T-cell (primary cell): ENCODE data around the gene IL1RAP. TPM values are rescaled to one million over a fixed set of nuclear protein-coding genes. Genes with fewer than 3 reads are reported as not detected.

Source experiments
- ATAC-seq, 4 experiments: fragments of 200-7000 bp in 3 of 4; fragments of 150-1000 bp in 1 of 4; cut with Tn5 transposase; replicated peaks in 1 of 4; 1 replicate in 3 of 4; 2 replicates in 1 of 4; pipeline ENCODE4 v1.10.0; 2021; ENCODE audit warnings: moderate library complexity in 3 of 4, mild to moderate bottlenecking in 2 of 4, moderate number of reproducible peaks in 1 of 4
- CTCF ChIA-PET, 2 donors: fragments of 300-600 bp; sonication (Branson Sonifier 250); formaldehyde crosslinking; loops; one replicate each; lab custom pipeline; 2022; ENCODE audit warnings: antibody characterized with exemption in 2 of 2; lab: Charles Lee
- POLR2A ChIA-PET, 2 donors: fragments of 300-600 bp; sonication (Branson Sonifier 250); formaldehyde crosslinking; loops; one replicate each; lab custom pipeline; 2022; ENCODE audit warnings: antibody characterized with exemption in 2 of 2; lab: Charles Lee
- DNase-seq, 35 experiments: peaks; one replicate each; pipeline versions ENCODE4 v3.0.0 to v3.0.0-alpha.2; 2013 to 2023
- H3K27ac ChIP-seq: one replicate; pipeline ENCODE4 v1.5.1; 2013; ENCODE audit warnings: low read length
- H3K27me3 ChIP-seq, 2 experiments: replicated peaks in 1 of 2; 1 replicate in 1 of 2; 2 replicates in 1 of 2; pipeline versions ENCODE4 v1.6.1 to v1.7.0; 2013; ENCODE audit warnings: low read length in 1 of 2, mixed read lengths in 1 of 2; ENCODE audit not compliant: control insufficient read depth in 2 of 2, insufficient read depth in 2 of 2; ENCODE audit errors: extremely low read depth in 1 of 2
- H3K36me3 ChIP-seq, 2 donors: 1 replicate in 1 of 2; 2 replicates in 1 of 2; pipeline versions ENCODE4 v1.6.1 to v1.7.0; 2013; ENCODE audit warnings: low read length in 1 of 2; ENCODE audit not compliant: control insufficient read depth in 2 of 2, insufficient read depth in 1 of 2; ENCODE audit errors: extremely low read depth in 1 of 2
- H3K4me1 ChIP-seq, 2 experiments: 1 replicate in 1 of 2; 2 replicates in 1 of 2; pipeline versions ENCODE4 v1.6.1 to v1.7.0; 2013; ENCODE audit warnings: low read length in 2 of 2, mixed read lengths in 1 of 2; ENCODE audit not compliant: insufficient read depth in 2 of 2, control insufficient read depth in 1 of 2; ENCODE audit errors: extremely low read depth in 1 of 2
- H3K4me3 ChIP-seq, 2 donors: 1 replicate in 1 of 2; 2 replicates in 1 of 2; pipeline versions ENCODE4 v1.5.1 to v1.7.0; 2013; ENCODE audit warnings: mild to moderate bottlenecking in 2 of 2, low read length in 1 of 2, moderate library complexity in 1 of 2; ENCODE audit not compliant: control insufficient read depth in 1 of 2; ENCODE audit errors: extremely low read depth in 1 of 2
- H3K9me3 ChIP-seq: 2 replicates; pipeline ENCODE4 v1.7.0; 2013
- H3K27ac Mint-ChIP-seq, 2 donors: one replicate each; pipeline ENCODE4 v1.8.0; 2020 to 2021; ENCODE audit warnings: mild to moderate bottlenecking in 2 of 2, mixed read lengths in 2 of 2
- H3K27me3 Mint-ChIP-seq, 2 donors: one replicate each; pipeline ENCODE4 v1.8.0; 2021 to 2022; ENCODE audit warnings: mixed read lengths in 2 of 2
- H3K36me3 Mint-ChIP-seq: one replicate; pipeline ENCODE4 v1.8.0; 2021; ENCODE audit warnings: mixed read lengths
- H3K4me1 Mint-ChIP-seq, 3 donors: one replicate each; pipeline ENCODE4 v1.8.0; 2020 to 2022; ENCODE audit warnings: mixed read lengths in 3 of 3, mild to moderate bottlenecking in 1 of 3
- H3K4me3 Mint-ChIP-seq, 3 donors: one replicate each; pipeline ENCODE4 v1.8.0; 2020 to 2022; ENCODE audit warnings: mild to moderate bottlenecking in 3 of 3, mixed read lengths in 3 of 3, moderate library complexity in 3 of 3
- H3K9me3 Mint-ChIP-seq, 3 donors: one replicate each; pipeline ENCODE4 v1.8.0; 2020 to 2022; ENCODE audit warnings: mixed read lengths in 3 of 3
- WGBS: methylation state at CpG from one replicate; pipeline ENCODE4 v1.1.5; 2013; ENCODE audit warnings: missing lambda C conversion rate; ENCODE audit not compliant: insufficient coverage; 5-methylcytosine and 5-hydroxymethylcytosine counted together
- total RNA-seq, 35 experiments: library from RNA in 6 of 35; stranded (reverse) in 6 of 35; fragments of 120-200 nt in 1 of 35; gene quantifications; one replicate each; pipeline versions ENCODE4 v1.2.1 to v1.2.4 and lab custom pipeline; 2013 to 2026

IL1RAP gene
- total RNA-seq, 5 donors from 2014 or later (not counting 1 experiment from before 2014, with no cell fraction given): 8.6 to 14.5 (median 9.9) TPM

DNA sequence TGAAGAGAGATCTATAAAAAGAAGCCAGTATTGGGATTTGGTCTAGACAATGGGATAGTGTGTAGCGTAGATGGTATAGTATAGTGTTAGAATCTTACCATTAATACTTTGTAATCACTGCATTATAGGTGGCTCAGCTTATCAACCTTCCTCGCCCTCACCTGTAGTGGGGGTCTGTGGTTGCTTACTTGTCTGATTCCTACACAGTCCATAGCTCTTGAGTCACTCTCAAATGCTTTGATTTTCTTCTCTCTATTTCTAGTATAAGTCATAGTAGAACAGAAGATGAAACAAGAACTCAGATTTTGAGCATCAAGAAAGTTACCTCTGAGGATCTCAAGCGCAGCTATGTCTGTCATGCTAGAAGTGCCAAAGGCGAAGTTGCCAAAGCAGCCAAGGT is 115.2 kb downstream of the IL1RAP start:
- Mint-ChIP-seq H3K9me3 (no peaks in the 10 kb centered on the region), H3K27me3 (no peaks in the 10 kb centered on the region), H3K4me3 (no peak overlapping the region), H3K4me1 (peaks cover 0 to 6% (median 6%) of the 10 kb centered on the region in 3 donors), H3K36me3 (peaks cover 45% of the 10 kb centered on the region), H3K27ac (no peak overlapping the region)
- Histone ChIP-seq H3K9me3 (no peaks in the 10 kb centered on the region), H3K4me3 (no peak overlapping the region), H3K4me1 (no peaks in the 10 kb centered on the region), H3K27me3 (no peaks in the 10 kb centered on the region), H3K36me3 (peaks cover 0 to 9% of the 10 kb centered on the region in 2 donors), H3K27ac (no peak overlapping the region)
- ChIA-PET CTCF (interaction anchor here in 1 of 2 donors (0.6 kb wide), 1 partner anchor 1426 kb away, joined by 3 read pairs; no protein-coding TSS in a partner anchor), POLR2A (interaction anchor here in 1 of 2 donors (0.6 kb wide), 1 partner anchor 26 kb away, joined by 3 read pairs; no protein-coding TSS in a partner anchor)
- WGBS: 100% methylated on average over 1 of the region's 4 CpGs
- DNase-seq: no peak
- no peak for ATAC-seq

DNA sequence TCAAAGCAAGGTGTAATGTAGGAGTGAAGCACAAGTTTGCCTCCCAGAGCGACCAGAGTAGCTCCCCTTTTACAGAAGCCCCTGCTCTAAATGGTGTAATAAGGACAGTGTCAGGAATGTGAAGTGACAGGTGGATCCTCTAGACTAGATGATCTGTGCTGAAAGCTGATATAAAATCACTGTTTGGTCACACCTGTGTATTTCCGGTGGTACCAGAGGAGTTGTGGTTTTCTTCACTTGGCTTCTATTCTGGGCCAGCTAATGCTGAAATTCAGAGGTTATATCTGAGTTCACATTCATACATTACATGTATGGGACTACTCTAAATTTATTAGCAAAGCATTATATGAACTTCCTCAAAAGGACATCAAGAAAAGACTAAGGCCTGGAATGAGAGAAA is 117.4 kb downstream of the IL1RAP start:
- Mint-ChIP-seq H3K9me3 (no peaks in the 10 kb centered on the region), H3K27me3 (no peaks in the 10 kb centered on the region), H3K36me3 (peaks cover 38% of the 10 kb centered on the region), H3K4me1 (peaks cover 0 to 6% (median 6%) of the 10 kb centered on the region in 3 donors), H3K4me3 (no peak overlapping the region), H3K27ac (no peak overlapping the region)
- DNase-seq: no peak
- CTCF ChIA-PET: no interaction called here
- Histone ChIP-seq H3K9me3 (no peaks in the 10 kb centered on the region), H3K4me1 (no peaks in the 10 kb centered on the region), H3K27me3 (no peaks in the 10 kb centered on the region), H3K36me3 (peaks cover 0 to 4% of the 10 kb centered on the region in 2 donors), H3K4me3 (no peak overlapping the region), H3K27ac (no peak overlapping the region)
- ATAC-seq: no peak
- POLR2A ChIA-PET: no interaction called here
- WGBS: no CpG with 5 or more reads among the region's 2 CpGs

DNA sequence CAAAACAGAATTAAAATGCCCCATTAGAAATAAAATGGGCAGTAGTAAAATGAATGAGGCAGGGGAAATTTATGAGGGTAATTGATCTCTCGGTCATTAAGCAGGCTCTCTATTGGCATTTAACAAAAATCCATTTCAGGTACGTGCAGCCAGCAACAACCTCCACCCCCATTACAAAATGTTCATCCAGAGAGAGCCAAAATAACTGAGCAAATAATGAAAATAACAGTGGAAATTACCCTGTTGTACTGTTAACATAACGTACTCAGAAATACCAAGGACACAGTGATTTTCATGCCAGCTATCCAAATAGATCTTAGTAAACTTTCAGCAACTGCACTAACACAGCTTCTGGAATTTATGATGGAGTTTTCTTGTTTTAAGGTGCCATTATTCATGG is 127.7 kb downstream of the IL1RAP start:
- Histone ChIP-seq H3K27me3 (no peaks in the 10 kb centered on the region), H3K9me3 (no peaks in the 10 kb centered on the region), H3K27ac (no peak overlapping the region), H3K36me3 (peaks cover 0 to 4% of the 10 kb centered on the region in 2 donors), H3K4me3 (no peak overlapping the region), H3K4me1 (no peaks in the 10 kb centered on the region)
- DNase-seq (no peak), ATAC-seq (no peak)
- Mint-ChIP-seq H3K9me3 (no peaks in the 10 kb centered on the region), H3K27ac (no peak overlapping the region), H3K36me3 (peaks cover 49% of the 10 kb centered on the region), H3K27me3 (no peaks in the 10 kb centered on the region), H3K4me1 (no peaks in the 10 kb centered on the region), H3K4me3 (no peak overlapping the region)
- no CpG with 5 or more reads among the region's 3 CpGs for WGBS
- POLR2A ChIA-PET: interaction anchor here in 1 of 2 donors (0.6 kb wide), 1 partner anchor 136 kb away, joined by 3 read pairs; no protein-coding TSS in a partner anchor
- CTCF ChIA-PET: no interaction called here

DNA sequence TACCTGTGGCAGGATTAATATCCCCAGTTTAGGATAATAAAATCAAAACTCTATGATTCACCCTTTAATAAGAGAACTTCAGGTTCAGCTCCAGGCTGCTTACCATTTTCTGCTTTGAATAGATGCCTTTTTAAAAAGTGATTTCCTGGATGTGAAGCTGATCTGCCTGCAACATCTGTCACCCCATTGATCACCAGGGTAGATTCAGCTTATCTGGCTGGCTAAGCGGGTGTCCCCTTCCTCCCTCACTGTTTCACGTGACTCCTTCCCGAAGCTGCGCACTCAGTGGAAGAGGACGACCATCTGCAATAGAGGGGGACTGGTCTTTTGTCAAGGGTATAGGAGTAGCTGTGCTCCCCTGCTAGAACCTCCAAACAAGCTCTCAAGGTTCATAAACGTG is 128.1 kb downstream of the IL1RAP start:
- Histone ChIP-seq H3K36me3 (peaks cover 0 to 4% of the 10 kb centered on the region in 2 donors), H3K27ac (no peak overlapping the region), H3K4me1 (no peaks in the 10 kb centered on the region), H3K9me3 (no peaks in the 10 kb centered on the region), H3K27me3 (no peaks in the 10 kb centered on the region), H3K4me3 (no peak overlapping the region)
- POLR2A ChIA-PET: no interaction called here
- no peaks in the 10 kb centered on the region for H3K4me1 Mint-ChIP-seq
- CTCF ChIA-PET: interaction anchor here (0.5 to 0.6 kb wide), 2 partner anchors 18 to 26 kb away, joined by 3 to 4 read pairs; no protein-coding TSS in a partner anchor
- no peaks in the 10 kb centered on the region for H3K27me3 Mint-ChIP-seq
- H3K4me3 Mint-ChIP-seq: no peak overlapping the region
- H3K9me3 Mint-ChIP-seq: no peaks in the 10 kb centered on the region
- DNase-seq (no peak), ATAC-seq (no peak)
- H3K27ac Mint-ChIP-seq: no peak overlapping the region
- H3K36me3 Mint-ChIP-seq: peaks cover 53% of the 10 kb centered on the region
- 100% methylated on average over 1 of the region's 6 CpGs for WGBS

DNA sequence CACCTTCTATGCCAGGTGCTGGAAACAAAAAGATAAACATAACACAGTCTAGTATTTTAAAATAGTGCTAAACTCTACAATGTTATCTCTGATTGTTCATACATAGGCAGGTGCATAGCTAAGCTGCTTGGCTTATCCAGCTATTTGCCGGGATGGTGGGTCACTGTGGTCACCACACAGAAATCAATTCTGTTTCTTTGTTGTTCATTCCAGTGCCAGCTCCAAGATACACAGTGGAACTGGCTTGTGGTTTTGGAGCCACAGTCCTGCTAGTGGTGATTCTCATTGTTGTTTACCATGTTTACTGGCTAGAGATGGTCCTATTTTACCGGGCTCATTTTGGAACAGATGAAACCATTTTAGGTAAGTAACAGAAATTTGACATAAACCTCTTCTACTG is 130.2 kb downstream of the IL1RAP start:
- ATAC-seq (no peak), DNase-seq (no peak)
- Mint-ChIP-seq H3K27ac (no peak overlapping the region), H3K4me1 (no peaks in the 10 kb centered on the region), H3K9me3 (no peaks in the 10 kb centered on the region), H3K4me3 (no peak overlapping the region), H3K36me3 (peaks cover 64% of the 10 kb centered on the region), H3K27me3 (no peaks in the 10 kb centered on the region)
- ChIA-PET CTCF (no interaction called here), POLR2A (no interaction called here)
- Histone ChIP-seq H3K9me3 (no peaks in the 10 kb centered on the region), H3K36me3 (peaks cover 0 to 11% of the 10 kb centered on the region in 2 donors), H3K4me3 (no peak overlapping the region), H3K27me3 (no peaks in the 10 kb centered on the region), H3K27ac (no peak overlapping the region), H3K4me1 (no peaks in the 10 kb centered on the region)
- WGBS: no CpG with 5 or more reads among the region's 2 CpGs

DNA sequence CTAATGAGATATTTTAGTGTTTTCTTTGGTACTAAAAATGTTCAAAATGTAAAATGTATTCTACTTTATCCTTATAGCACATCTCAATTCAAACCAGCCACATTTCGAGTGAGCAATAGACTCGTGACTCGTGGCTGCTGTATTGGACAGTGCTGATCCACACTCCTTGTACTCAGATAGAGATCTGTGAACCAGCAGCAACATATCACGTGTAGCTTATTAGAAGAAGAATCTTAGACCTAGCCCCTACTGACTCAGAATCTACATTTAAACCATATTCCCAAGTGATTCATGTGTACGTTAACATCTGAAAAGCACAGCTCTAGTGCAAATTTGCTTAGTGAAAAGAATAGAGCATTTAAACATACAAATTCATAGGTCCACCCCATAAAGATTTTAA is 130.9 kb downstream of the IL1RAP start:
- CTCF ChIA-PET: no interaction called here
- no peaks in the 10 kb centered on the region for H3K27me3 ChIP-seq
- peaks cover 0 to 11% of the 10 kb centered on the region in 2 donors for H3K36me3 ChIP-seq
- DNase-seq (no peak), ATAC-seq (no peak)
- no peaks in the 10 kb centered on the region for H3K4me1 Mint-ChIP-seq
- no peak overlapping the region for H3K4me3 ChIP-seq
- H3K9me3 ChIP-seq: no peaks in the 10 kb centered on the region
- peaks cover 64% of the 10 kb centered on the region for H3K36me3 Mint-ChIP-seq
- H3K4me1 ChIP-seq: no peaks in the 10 kb centered on the region
- H3K27ac ChIP-seq: no peak overlapping the region
- H3K9me3 Mint-ChIP-seq: no peaks in the 10 kb centered on the region
- H3K4me3 Mint-ChIP-seq: no peak overlapping the region
- POLR2A ChIA-PET: no interaction called here
- no peak overlapping the region for H3K27ac Mint-ChIP-seq
- 88% methylated on average over 3 of the region's 5 CpGs for WGBS
- H3K27me3 Mint-ChIP-seq: no peaks in the 10 kb centered on the region
